Osteoblast (primary cell): ENCODE data around the gene ACTC1. TPM values are rescaled to one million over a fixed set of nuclear protein-coding genes. Genes with fewer than 3 reads are reported as not detected.

Source experiments
- DNase-seq: peaks from one replicate; pipeline ENCODE4 v3.0.0; 2011; ENCODE audit warnings: low spot score, mixed read lengths; ENCODE audit not compliant: insufficient read length; ENCODE audit errors: missing footprints
- H2AFZ ChIP-seq: 2 replicates; pipeline ENCODE4 v1.6.0; 2011; ENCODE audit warnings: mild to moderate bottlenecking, low read length
- H3K27ac ChIP-seq: 2 replicates; pipeline ENCODE4 v1.5.1; 2011; ENCODE audit warnings: mild to moderate bottlenecking, low read depth, low read length, moderate library complexity
- H3K27me3 ChIP-seq: 2 replicates; pipeline ENCODE4 v1.6.0; 2012; ENCODE audit warnings: mild to moderate bottlenecking, control low read depth, inconsistent platforms, low read length, moderate library complexity; ENCODE audit not compliant: insufficient read depth
- H3K36me3 ChIP-seq: 2 replicates; pipeline ENCODE4 v1.5.1; 2011; ENCODE audit warnings: mild to moderate bottlenecking, low read length, control low read depth, moderate library complexity; ENCODE audit not compliant: insufficient read depth
- H3K4me1 ChIP-seq: 2 replicates; pipeline ENCODE4 v1.5.1; 2011; ENCODE audit warnings: mild to moderate bottlenecking, low read length, control low read depth, moderate library complexity; ENCODE audit not compliant: insufficient read depth
- H3K4me2 ChIP-seq: 2 replicates; pipeline ENCODE4 v1.6.0; 2011; ENCODE audit warnings: mild to moderate bottlenecking, low read length; ENCODE audit not compliant: insufficient read depth
- H3K4me3 ChIP-seq: fragments of 200-600 bp; sonication (generic); 3 replicates; pipeline ENCODE4 v1.5.1; 2012; ENCODE audit warnings: mild to moderate bottlenecking, low read length, inconsistent platforms; ENCODE audit not compliant: insufficient read depth
- H3K79me2 ChIP-seq: 2 replicates; pipeline ENCODE4 v1.6.0; 2012; ENCODE audit warnings: mild to moderate bottlenecking, low read length, control low read depth, inconsistent platforms; ENCODE audit not compliant: insufficient read depth
- H3K9me3 ChIP-seq: 2 replicates; pipeline ENCODE4 v1.5.1; 2011; ENCODE audit warnings: low read depth, low read length, control low read depth
- H4K20me1 ChIP-seq: 2 replicates; pipeline ENCODE4 v1.6.0; 2012; ENCODE audit warnings: mild to moderate bottlenecking, low read length, control low read depth; ENCODE audit not compliant: insufficient read depth
- total RNA-seq: library from RNA; depleted of rRNA; stranded (reverse); fragments of >200 nt; gene quantifications from 2 replicates; pipeline ENCODE4 v1.2.3, GENCODE V29; 2012
- TF ChIP-seq, protein P1 (sequence below): IDR thresholded peaks from 2 replicates; pipeline ENCODE4 v1.5.1; 2011; ENCODE audit warnings: mild to moderate bottlenecking, low read depth, low read length, moderate library complexity; ENCODE audit errors: extremely low read depth

The ACTC1 gene
- total RNA-seq, 1 donor: not detected

GRCh38 chr15:34804776-34805175 is 9.4 kb upstream of the ACTC1 start:
- DNase-seq: no peak
- H3K4me2 ChIP-seq: no peak overlapping the region
- no peaks in the 10 kb centered on the region for H4K20me1 ChIP-seq
- H3K79me2 ChIP-seq: no peaks in the 10 kb centered on the region
- no peak overlapping the region for H3K27ac ChIP-seq
- H3K36me3 ChIP-seq: no peaks in the 10 kb centered on the region
- no peaks in the 10 kb centered on the region for H3K9me3 ChIP-seq
- TF ChIP-seq, protein P1, sequence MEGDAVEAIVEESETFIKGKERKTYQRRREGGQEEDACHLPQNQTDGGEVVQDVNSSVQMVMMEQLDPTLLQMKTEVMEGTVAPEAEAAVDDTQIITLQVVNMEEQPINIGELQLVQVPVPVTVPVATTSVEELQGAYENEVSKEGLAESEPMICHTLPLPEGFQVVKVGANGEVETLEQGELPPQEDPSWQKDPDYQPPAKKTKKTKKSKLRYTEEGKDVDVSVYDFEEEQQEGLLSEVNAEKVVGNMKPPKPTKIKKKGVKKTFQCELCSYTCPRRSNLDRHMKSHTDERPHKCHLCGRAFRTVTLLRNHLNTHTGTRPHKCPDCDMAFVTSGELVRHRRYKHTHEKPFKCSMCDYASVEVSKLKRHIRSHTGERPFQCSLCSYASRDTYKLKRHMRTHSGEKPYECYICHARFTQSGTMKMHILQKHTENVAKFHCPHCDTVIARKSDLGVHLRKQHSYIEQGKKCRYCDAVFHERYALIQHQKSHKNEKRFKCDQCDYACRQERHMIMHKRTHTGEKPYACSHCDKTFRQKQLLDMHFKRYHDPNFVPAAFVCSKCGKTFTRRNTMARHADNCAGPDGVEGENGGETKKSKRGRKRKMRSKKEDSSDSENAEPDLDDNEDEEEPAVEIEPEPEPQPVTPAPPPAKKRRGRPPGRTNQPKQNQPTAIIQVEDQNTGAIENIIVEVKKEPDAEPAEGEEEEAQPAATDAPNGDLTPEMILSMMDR: no peak
- H3K4me3 ChIP-seq: no peak overlapping the region
- peak overlapping the region; percentile 12 for H2AFZ ChIP-seq
- no peaks in the 10 kb centered on the region for H3K27me3 ChIP-seq
- H3K4me1 ChIP-seq: peaks cover 2% of the 10 kb centered on the region

- no peaks in the 10 kb centered on the region for H3K36me3 ChIP-seq
- no peak overlapping the region for H2AFZ ChIP-seq
- H3K4me3 ChIP-seq: no peak overlapping the region
- no peak overlapping the region for H3K27ac ChIP-seq
- TF ChIP-seq, protein P1: no peak
- no peak overlapping the region for H3K4me2 ChIP-seq
- no peaks in the 10 kb centered on the region for H3K79me2 ChIP-seq
- DNase-seq: no peak
- H3K27me3 ChIP-seq: no peaks in the 10 kb centered on the region
- H3K4me1 ChIP-seq: peaks cover 4% of the 10 kb centered on the region
- H3K9me3 ChIP-seq: no peaks in the 10 kb centered on the region
- H4K20me1 ChIP-seq: no peaks in the 10 kb centered on the region
These were observed 8.8 kb upstream of the ACTC1 start for GRCh38 chr15:34804113-34804512.

DNA sequence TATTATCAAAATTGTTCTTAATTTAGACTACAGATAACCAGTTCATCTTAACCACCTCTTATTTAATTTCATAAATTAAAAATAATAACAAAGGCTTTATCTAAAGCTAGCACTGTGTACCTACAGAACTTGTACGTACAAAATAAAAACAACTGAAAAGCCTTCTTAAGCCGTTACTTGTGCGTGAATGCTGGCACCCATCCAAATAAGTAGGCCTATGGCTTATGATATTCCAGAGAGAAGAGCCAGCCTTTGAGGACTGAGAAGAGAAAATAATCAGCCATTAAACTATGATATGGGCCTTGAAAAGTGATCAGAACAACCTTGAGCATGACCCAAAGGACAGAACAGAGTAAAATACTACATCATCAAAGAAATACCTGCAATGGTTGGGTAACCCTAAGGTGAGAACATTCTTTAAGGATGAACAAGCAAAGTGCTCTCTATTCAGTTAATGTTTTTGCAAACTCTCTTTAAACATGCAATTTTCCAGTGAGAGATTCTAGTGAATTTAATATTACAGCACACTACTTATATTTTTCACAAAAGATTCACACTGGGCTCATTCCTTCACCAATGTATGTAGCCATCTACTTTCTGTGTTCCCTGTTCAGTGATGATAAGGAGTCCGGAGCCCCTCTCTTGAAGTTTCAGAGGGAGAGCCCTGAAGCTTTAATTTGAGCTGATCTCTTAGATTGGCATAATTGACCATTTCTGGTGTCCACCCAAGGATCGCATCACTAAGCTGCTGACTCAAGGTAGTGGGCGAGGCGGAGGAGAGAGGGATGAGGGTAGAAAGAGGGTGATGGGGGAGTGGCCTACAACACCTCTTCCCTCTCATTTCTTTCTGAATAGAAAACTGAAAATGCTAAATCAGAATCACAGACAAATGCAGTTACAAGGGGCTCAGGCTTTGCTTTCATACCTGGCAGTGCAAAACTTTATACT is 7.7 kb upstream of the ACTC1 start:
- H3K9me3 ChIP-seq: no peaks in the 10 kb centered on the region
- H3K79me2 ChIP-seq: no peaks in the 10 kb centered on the region
- H3K36me3 ChIP-seq: no peaks in the 10 kb centered on the region
- H4K20me1 ChIP-seq: no peaks in the 10 kb centered on the region
- H2AFZ ChIP-seq: no peak overlapping the region
- no peak overlapping the region for H3K4me2 ChIP-seq
- H3K27ac ChIP-seq: no peak overlapping the region
- H3K27me3 ChIP-seq: no peaks in the 10 kb centered on the region
- DNase-seq: no peak
- TF ChIP-seq, protein P1: no peak
- H3K4me3 ChIP-seq: no peak overlapping the region
- H3K4me1 ChIP-seq: peaks cover 5% of the 10 kb centered on the region

DNA sequence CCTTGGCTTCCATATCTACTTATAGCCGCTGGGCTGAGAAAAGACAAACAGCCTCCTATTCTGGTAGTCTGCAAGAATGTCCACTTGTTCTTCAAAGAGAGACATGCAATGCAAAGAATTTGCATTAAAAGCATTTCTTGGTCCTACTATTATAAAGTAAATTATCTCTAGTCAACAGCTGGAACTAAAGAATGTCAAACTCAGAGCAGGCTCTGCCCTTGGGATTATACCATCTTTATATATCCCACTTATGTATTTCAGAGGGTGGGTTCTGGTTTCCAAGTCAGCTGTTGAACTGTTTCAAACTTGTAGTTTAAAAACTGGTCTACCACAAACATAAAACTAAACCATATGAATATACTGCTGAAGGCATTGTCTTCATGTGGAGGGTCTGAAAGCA is 7.0 kb upstream of the ACTC1 start:
- no peak overlapping the region for H3K4me2 ChIP-seq
- H3K27me3 ChIP-seq: peaks cover 6% of the 10 kb centered on the region
- H3K4me1 ChIP-seq: peaks cover 5% of the 10 kb centered on the region
- H4K20me1 ChIP-seq: no peaks in the 10 kb centered on the region
- H2AFZ ChIP-seq: no peak overlapping the region
- no peak overlapping the region for H3K4me3 ChIP-seq
- H3K9me3 ChIP-seq: no peaks in the 10 kb centered on the region
- H3K36me3 ChIP-seq: no peaks in the 10 kb centered on the region
- no peaks in the 10 kb centered on the region for H3K79me2 ChIP-seq
- no peak overlapping the region for H3K27ac ChIP-seq
- TF ChIP-seq, protein P1: no peak
- DNase-seq: peak; percentile 46
